K562 (cell line): ENCODE data around the gene AMMECR1L. TPM values are rescaled to one million over a fixed set of nuclear protein-coding genes. Genes with fewer than 3 reads are reported as not detected.

ENCODE experiments used
- ATAC-seq: fragments of 200-7000 bp; cut with Tn5 transposase; 3 replicates; pipeline ENCODE4 v1.9.1; 2020; ENCODE audit warnings: moderate library complexity
- BruUV-seq: library from RNA; stranded (reverse); fragments of 400-500 nt; replicated peaks from 2 replicates; lab custom pipeline; 2021; lab: Mats Ljungman, UMichigan
- CTCF ChIA-PET: fragments of 300-600 bp; formaldehyde crosslinking; extraction: SDS; loops from one replicate; lab custom pipeline; 2021; ENCODE audit warnings: low intra/inter-chr PET ratio; lab: Yijun Ruan, JAX
- POLR2A ChIA-PET: fragments of 300-600, 350-650 bp; sonication (Branson Sonifier 250); formaldehyde crosslinking; extraction: SDS; loops from one replicate; lab custom pipeline; 2021; ENCODE audit warnings: antibody characterized with exemption, inconsistent platforms; lab: Yijun Ruan, JAX
- DNase-seq, 4 experiments: peaks; one replicate each; pipeline versions ENCODE4 v3.0.0 to v3.0.0-alpha.2; 2011 to 2018; ENCODE audit warnings: low spot score in 3 of 4, mixed read lengths in 3 of 4; ENCODE audit errors: extremely low read depth in 1 of 4
- FAIRE-seq: peaks from 2 replicates; lab custom pipeline; 2011; peaks lifted over from hg19 to GRCh38; lab: Jason Lieb, UNC
- H2AFZ ChIP-seq: 2 replicates; pipeline ENCODE4 v1.6.0; 2011; ENCODE audit warnings: low read depth, low read length, control low read depth, inconsistent platforms
- H3K27ac ChIP-seq: fragments of 200-600 bp; 3 replicates; pipeline ENCODE4 v1.8.0; 2011; ENCODE audit warnings: low read depth, mild to moderate bottlenecking, control low read depth, inconsistent platforms, low read length, moderate library complexity, mixed read lengths; ENCODE audit errors: extremely low read depth
- H3K27me3 ChIP-seq, 2 experiments: fragments of 300-600 bp in 1 of 2; 2 replicates in 1 of 2; 3 replicates in 1 of 2; pipeline versions ENCODE4 v1.6.0 to v1.8.0; 2011; ENCODE audit warnings: inconsistent platforms in 2 of 2, low read length in 2 of 2, mild to moderate bottlenecking in 1 of 2, mixed read lengths in 1 of 2, moderate library complexity in 1 of 2; ENCODE audit not compliant: control insufficient read depth in 2 of 2, insufficient read depth in 2 of 2
- H3K36me3 ChIP-seq: fragments of 300-600 bp; 3 replicates; pipeline ENCODE4 v1.8.0; 2011; ENCODE audit warnings: mild to moderate bottlenecking, low read length, inconsistent platforms; ENCODE audit not compliant: control insufficient read depth, insufficient read depth
- H3K4me1 ChIP-seq, 2 experiments: fragments of 200-600 bp in 1 of 2; replicated peaks in 1 of 2; 2 replicates in 1 of 2; 3 replicates in 1 of 2; pipeline versions ENCODE4 v1.5.1 to v1.8.0; 2011; ENCODE audit warnings: inconsistent platforms in 2 of 2, low read length in 2 of 2, mild to moderate bottlenecking in 1 of 2, mixed read lengths in 1 of 2, moderate library complexity in 1 of 2; ENCODE audit not compliant: control insufficient read depth in 2 of 2, insufficient read depth in 2 of 2
- H3K4me2 ChIP-seq: 2 replicates; pipeline ENCODE4 v1.6.1; 2011; ENCODE audit warnings: low read length, control low read depth, inconsistent platforms, mixed read lengths; ENCODE audit not compliant: insufficient read depth
- H3K4me3 ChIP-seq: fragments of 200-600 bp; sonication (generic), shearing (Covaris generic); 2 replicates; pipeline ENCODE4 v1.5.1; 2016; ENCODE audit warnings: control low read depth, inconsistent platforms
- H3K79me2 ChIP-seq: fragments of 200-600 bp; 3 replicates; pipeline ENCODE4 v1.8.0; 2011; ENCODE audit warnings: low read length, inconsistent platforms; ENCODE audit not compliant: control insufficient read depth, insufficient read depth
- H3K9ac ChIP-seq, 2 experiments: 2 replicates each; pipeline versions ENCODE4 v1.6.0 to v1.6.1; 2011; ENCODE audit warnings: low read depth in 2 of 2, low read length in 2 of 2, control low read depth in 1 of 2, inconsistent platforms in 1 of 2, mild to moderate bottlenecking in 1 of 2, mixed read lengths in 1 of 2; ENCODE audit not compliant: insufficient read depth in 1 of 2
- H3K9me1 ChIP-seq: one replicate; pipeline ENCODE4 v1.6.0; 2011; ENCODE audit warnings: inconsistent platforms, mild to moderate bottlenecking, low read length, moderate library complexity; ENCODE audit not compliant: control insufficient read depth, insufficient read depth
- H3K9me3 ChIP-seq: replicated peaks from 2 replicates; pipeline ENCODE4 v1.5.1; 2011; ENCODE audit warnings: low read depth, low read length, inconsistent platforms; ENCODE audit not compliant: control insufficient read depth, insufficient read depth
- H4K20me1 ChIP-seq: replicated peaks from 2 replicates; pipeline ENCODE4 v1.6.1; 2011; ENCODE audit warnings: low read length, inconsistent platforms, mixed read lengths; ENCODE audit not compliant: control insufficient read depth, insufficient read depth
- CEBPB ChIP-seq: fragments of 450-650 bp; IDR thresholded peaks from 2 replicates; pipeline ENCODE4 v1.6.1; 2016; ENCODE audit warnings: missing genetic modification characterization, missing compliant biosample characterization
- CEBPG ChIP-seq, 3 experiments: fragments of 200-800 bp in 1 of 3; sonication (Bioruptor generic) in 1 of 3; sonication (generic) in 1 of 3; formaldehyde crosslinking in 1 of 3; IDR thresholded peaks in 2 of 3; conservative IDR thresholded peaks in 1 of 3; 2 replicates each; pipeline versions ENCODE4 v1.6.1 to v1.8.0; 2016 to 2022; ENCODE audit warnings: missing compliant biosample characterization in 2 of 3, missing genetic modification characterization in 2 of 3, mild to moderate bottlenecking in 1 of 3, missing genetic modification reagents in 1 of 3
- CHAMP1 ChIP-seq: fragments of 450-650 bp; IDR thresholded peaks from 2 replicates; pipeline ENCODE4 v1.6.1; 2016; ENCODE audit warnings: mild to moderate bottlenecking
- CHCHD3 ChIP-seq: fragments of 250-450 bp; sonication (Bioruptor Pico); IDR thresholded peaks from 2 replicates; pipeline ENCODE4 v2.1.2; 2022; ENCODE audit warnings: mild to moderate bottlenecking
- IRF9 ChIP-seq: fragments of 450-650 bp; IDR thresholded peaks from 2 replicates; pipeline ENCODE4 v1.6.1; 2016; ENCODE audit warnings: missing biosample characterization, missing genetic modification characterization
- WGBS: fragments of 100-300 bp; shearing (Covaris generic); methylation state at CpG from one replicate; pipeline ENCODE4 v1.1.6; 2016; ENCODE audit warnings: low coverage, mixed read lengths; ENCODE audit not compliant: insufficient coverage; ENCODE audit errors: missing lambda C conversion rate; 5-methylcytosine and 5-hydroxymethylcytosine counted together
- in situ Hi-C: fragments of 300-500 bp; cut with MboI; formaldehyde crosslinking; loops from 4 replicates; pipeline ENCODE4 v1.15.0; 2018; ENCODE audit warnings: inconsistent platforms, mixed read lengths
- intact Hi-C: fragments of 100-400 bp; cut with micrococcal nuclease; formaldehyde crosslinking; loops from 2 replicates; pipeline ENCODE4 v1.14.2; 2022
- polyA plus RNA-seq, 8 experiments: library from polyadenylated mRNA; depleted of rRNA in 4 of 8; stranded (reverse) in 5 of 8; unstranded in 3 of 8; fragments of >200 nt; fragmentation: Nextera tagmentation in 2 of 8; fragmentation: Illumina TruSeq in 1 of 8; extraction: Ambion mirVana in 2 of 8; extraction: Trizol in 1 of 8; gene quantifications; 2 replicates each; pipeline versions ENCODE4 v1.2.1 to v1.2.3, GENCODE V29; 2011 to 2014; ENCODE audit warnings: inconsistent platforms in 1 of 8, missing spikeins in 1 of 8
- total RNA-seq, 7 experiments: library from RNA; depleted of rRNA in 6 of 7; stranded (reverse); fragments of >200 nt in 6 of 7; fragmentation: Illumina TruSeq in 2 of 7; extraction: Trizol in 2 of 7; gene quantifications; 2 replicates each; pipeline versions ENCODE4 v1.2.1 to v1.2.3, GENCODE V29; 2011 to 2021; ENCODE audit warnings: low replicate concordance in 1 of 7
- TF ChIP-seq, protein P1 (sequence below): sonication (generic); formaldehyde crosslinking; IDR thresholded peaks from 2 replicates; pipeline ENCODE4 v1.9.0; 2022; ENCODE audit warnings: mild to moderate bottlenecking, missing genetic modification reagents

Gene AMMECR1L
- total and polyA plus RNA-seq, 9 of the 15 experiments (the other 6 are each of a cell fraction or from before 2014, with no cell fraction given) = 3.7 to 15.3 (median 9.1) TPM

DNA sequence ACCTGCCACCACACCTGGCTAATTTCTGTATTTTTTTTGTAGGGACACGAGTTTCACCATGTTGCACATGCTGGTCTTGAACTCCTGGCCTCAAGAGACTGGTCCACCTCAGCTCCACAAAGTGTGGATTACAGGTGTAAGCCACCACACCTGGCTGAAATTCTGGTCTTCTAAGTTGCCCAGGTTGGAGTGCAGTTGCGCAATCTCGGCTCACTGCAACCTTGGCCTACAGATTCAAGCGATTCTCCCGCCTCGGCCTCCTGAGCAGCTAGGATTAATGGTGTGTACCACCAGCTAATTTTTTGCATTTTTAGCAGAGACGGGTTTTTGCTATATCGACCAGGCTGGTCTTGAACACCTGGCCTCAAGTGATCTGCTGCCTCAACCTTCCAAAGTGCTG is 33.4 kb downstream of the AMMECR1L start:
- intact Hi-C loops (no loop called here), in situ Hi-C loops (no loop called here)
- WGBS = 83% methylated on average over 6 of the region's 8 CpGs
- BruUV-seq = no TSS peak
- ATAC-seq (no peak), DNase-seq (no peak), FAIRE-seq (no peak)
- H3K27me3 ChIP-seq = no peaks in the 10 kb centered on the region
- peaks cover 82% of the 10 kb centered on the region for H3K36me3 ChIP-seq
- no peak overlapping the region for H3K9ac ChIP-seq
- H2AFZ ChIP-seq = no peak overlapping the region
- peaks cover 4% of the 10 kb centered on the region for H3K9me1 ChIP-seq
- ChIA-PET POLR2A (interaction anchor here (0.7 to 1.0 kb wide), 2 partner anchors 10 to 57 kb away, joined by 3 to 4 read pairs; no protein-coding TSS in a partner anchor), CTCF (no interaction called here)
- peaks cover 8% of the 10 kb centered on the region; the same call in 1 of the 2 replicates for H4K20me1 ChIP-seq
- no peak overlapping the region for H3K4me3 ChIP-seq
- H3K27ac ChIP-seq = no peak overlapping the region
- H3K4me2 ChIP-seq = no peak overlapping the region
- peaks cover 73% of the 10 kb centered on the region for H3K79me2 ChIP-seq
- H3K4me1 ChIP-seq = peaks cover 8 to 9% of the 10 kb centered on the region in 2 experiments; a peak in 4 of 5 replicates
- TF ChIP-seq, protein P1, sequence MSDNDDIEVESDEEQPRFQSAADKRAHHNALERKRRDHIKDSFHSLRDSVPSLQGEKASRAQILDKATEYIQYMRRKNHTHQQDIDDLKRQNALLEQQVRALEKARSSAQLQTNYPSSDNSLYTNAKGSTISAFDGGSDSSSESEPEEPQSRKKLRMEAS (CRISPR knock-in tag) = no peak
- no peak for TF ChIP-seq CHCHD3 (CRISPR knock-in tag)
- TF ChIP-seq IRF9 (tag) = peak; percentile 39; the same call in 1 of the 2 replicates
- peak; percentile 81 for TF ChIP-seq CEBPG (CRISPR knock-in tag; IDR thresholded peaks at IDR 0.05)
- TF ChIP-seq CEBPG (tag; conservative IDR thresholded peaks at IDR 0.05 in 1 of 2, IDR thresholded peaks at IDR 0.05 in 1 of 2) = peak; percentile 67 to 92; a peak in 3 of 4 replicates
- TF ChIP-seq CHAMP1 = no peak
- TF ChIP-seq CEBPB = peak; percentile 94
- TF ChIP-seq, all 486 proteins: peak for 3
- H3K9me3 ChIP-seq = no peaks in the 10 kb centered on the region
